Dermis microvascular lymphatic vessel endothelial cell (primary cell): ENCODE data around the gene MED9. TPM values are rescaled to one million over a fixed set of nuclear protein-coding genes. Genes with fewer than 3 reads are reported as not detected.

Experiments
- DNase-seq, 2 donors: peaks; one replicate each; pipeline versions ENCODE4 v3.0.0 to v3.0.0-alpha.2; 2010; ENCODE audit warnings: low read depth in 2 of 2
- total RNA-seq: library from RNA; depleted of rRNA; stranded (reverse); fragments of >200 nt; gene quantifications from 2 replicates; pipeline ENCODE4 v1.2.1, GENCODE V29; 2014

MED9 gene
- total RNA-seq, 1 donor from 2014 or later: 6.7 TPM

DNA sequence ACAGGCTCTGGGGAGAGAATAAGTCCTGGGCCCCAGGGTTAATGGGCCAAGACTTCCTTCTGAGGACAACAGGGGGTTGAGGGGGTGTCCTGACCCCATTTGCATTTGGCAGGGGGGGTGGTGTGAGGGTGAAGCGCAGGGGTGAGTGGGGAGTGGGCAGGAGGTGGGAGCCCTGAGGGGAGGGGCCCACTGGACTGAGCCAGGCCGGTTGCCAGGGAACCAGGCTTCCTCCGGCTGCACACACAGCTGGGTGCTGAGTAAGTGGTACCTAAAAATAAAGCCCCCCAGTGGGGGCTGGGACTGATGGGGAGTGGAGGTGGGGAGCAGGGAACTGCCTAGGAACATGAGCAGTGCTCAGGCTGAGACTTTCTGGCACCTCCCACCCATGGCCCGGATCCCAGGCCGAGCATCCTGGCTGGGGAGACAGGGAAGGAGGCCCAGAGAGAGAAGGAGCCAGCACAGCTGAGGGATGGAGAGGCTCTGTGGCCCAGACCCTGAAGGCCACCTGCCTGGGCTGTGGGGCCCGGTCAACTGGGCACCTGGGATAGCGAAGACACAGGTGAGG lies 26.8 kb downstream of the MED9 start:
- DNase-seq: no peak

DNA sequence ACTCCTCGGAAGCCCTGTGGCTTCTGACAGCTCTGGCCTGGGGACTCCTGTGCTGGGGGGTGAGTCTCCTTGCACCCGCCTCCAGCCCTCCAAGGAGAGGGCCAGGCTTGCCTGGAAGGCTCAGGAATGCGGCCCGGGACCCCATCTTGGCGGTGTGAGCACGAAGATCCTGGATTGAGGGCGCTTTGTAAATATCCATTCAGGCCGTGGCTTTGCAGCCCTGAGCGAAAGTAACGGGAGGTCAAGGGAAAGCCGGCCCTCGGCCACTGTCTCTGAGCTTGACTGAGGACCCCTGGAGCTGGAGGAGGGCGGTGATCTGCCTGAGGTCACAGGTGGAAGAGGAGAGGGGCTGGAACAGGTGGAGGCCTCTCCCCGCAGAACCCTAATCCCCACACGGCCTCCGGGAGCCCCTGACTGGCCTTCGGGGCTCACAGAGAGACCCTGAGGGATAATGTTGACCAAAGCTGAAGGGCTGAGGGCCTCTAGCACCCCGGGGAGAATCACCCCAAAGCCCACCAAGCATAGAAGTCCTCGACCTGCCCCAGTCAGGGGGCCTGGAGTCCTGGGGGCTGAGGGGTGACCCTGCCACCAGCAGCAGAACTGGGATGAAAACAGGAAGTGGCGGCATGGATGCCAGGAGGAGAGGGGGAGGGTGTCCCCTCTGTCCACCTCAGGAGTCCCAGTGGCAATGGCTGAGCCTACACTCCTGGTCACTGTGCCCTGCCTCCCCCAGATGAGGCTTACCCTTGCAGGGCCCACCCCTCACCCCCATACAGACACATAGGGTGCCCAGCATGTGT lies 27.7 kb downstream of the MED9 start:
- no peak for DNase-seq

GRCh38 chr17:17505151-17505550 lies 28.4 kb downstream of the MED9 start:
- DNase-seq: no peak

DNA sequence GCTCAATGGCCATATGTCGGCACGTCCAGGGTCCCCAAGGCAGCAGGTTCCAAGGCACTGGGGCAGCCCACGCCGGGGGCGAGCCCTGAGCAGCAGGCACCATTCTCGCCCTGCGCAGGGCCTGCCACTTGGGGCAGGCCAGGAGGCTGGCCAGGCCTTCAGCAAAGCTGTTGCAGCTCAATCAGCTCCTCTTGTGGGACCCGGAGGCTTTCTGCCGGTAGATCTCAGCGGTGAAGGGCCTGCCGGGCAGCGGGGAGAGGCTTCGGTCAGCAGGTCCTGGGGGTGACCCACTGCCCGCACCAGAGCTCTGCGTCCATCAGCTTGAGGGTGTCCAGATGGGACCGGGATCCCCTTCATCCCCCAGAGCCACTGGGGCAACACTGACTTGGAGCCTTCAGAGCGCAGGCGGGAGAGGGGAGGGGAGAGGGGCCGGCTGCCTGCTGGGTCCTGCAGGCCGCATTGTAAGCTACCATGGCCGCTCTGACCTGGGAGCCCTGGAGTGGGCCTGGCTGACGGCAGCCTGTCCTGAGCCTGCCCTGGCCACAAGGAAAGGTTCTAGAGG lies 28.9 kb downstream of the MED9 start:
- DNase-seq: no peak

DNA sequence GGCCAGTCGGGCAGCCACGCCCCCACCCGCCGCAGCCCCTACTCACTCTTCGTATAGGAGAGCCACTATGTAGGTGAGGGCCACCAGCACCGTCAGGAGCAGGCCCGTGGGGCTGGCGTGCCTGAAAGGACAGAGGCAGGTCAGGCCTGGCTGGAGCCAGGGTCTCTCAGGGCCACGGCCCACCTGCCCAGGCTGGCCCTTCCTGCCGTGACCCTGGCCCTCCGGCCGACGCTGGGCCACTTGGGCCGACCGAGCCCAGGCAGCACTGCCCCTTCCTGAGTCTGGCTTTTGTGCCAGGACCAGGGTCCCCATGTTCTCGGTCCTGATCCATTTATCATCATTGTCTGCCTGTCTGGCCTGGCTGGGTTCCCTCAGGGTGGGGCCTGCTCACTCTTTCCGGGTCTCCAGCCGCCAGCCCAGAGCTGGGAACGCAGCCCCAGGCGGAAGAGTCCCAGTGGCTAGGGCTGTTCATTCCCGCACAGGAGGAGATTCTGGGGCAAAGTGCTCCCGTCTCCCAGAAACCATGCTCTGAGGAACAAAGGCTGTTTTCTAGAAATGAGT lies 29.5 kb downstream of the MED9 start:
- no peak for DNase-seq

DNA sequence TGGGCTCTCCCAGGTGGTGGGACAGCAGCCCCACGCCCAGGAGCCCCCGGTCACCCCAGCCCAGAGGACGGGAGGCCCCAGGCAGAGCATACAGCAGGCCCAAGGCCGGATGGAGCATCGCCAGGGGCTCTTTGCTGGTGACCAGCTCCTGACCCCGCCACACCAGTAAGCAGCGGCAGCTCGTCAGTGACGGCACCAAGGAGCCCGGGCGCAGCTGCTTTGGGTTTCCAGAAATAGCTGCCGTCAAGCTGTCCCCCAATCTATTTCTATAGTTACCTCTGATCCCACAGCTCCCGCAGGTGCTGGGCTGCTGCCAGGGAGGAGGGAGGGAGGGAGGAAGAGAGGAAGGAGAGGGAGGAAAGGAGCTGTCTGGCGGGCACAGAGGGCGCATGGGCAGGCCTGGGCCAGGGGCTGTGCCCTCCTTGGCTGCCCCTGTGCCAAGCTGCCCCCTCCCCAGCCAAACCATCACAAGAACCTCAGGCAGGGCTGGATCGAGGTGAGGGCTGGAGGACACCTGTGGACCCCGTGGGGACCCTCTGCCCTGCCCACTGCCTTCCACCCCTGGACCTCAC lies 30.2 kb downstream of the MED9 start:
- no peak for DNase-seq

GRCh38 chr17:17507465-17508011 lies 30.7 kb downstream of the MED9 start:
- DNase-seq: no peak

- DNase-seq: no peak
These were observed 31.3 kb downstream of the MED9 start for GRCh38 chr17:17508019-17508535.

DNA sequence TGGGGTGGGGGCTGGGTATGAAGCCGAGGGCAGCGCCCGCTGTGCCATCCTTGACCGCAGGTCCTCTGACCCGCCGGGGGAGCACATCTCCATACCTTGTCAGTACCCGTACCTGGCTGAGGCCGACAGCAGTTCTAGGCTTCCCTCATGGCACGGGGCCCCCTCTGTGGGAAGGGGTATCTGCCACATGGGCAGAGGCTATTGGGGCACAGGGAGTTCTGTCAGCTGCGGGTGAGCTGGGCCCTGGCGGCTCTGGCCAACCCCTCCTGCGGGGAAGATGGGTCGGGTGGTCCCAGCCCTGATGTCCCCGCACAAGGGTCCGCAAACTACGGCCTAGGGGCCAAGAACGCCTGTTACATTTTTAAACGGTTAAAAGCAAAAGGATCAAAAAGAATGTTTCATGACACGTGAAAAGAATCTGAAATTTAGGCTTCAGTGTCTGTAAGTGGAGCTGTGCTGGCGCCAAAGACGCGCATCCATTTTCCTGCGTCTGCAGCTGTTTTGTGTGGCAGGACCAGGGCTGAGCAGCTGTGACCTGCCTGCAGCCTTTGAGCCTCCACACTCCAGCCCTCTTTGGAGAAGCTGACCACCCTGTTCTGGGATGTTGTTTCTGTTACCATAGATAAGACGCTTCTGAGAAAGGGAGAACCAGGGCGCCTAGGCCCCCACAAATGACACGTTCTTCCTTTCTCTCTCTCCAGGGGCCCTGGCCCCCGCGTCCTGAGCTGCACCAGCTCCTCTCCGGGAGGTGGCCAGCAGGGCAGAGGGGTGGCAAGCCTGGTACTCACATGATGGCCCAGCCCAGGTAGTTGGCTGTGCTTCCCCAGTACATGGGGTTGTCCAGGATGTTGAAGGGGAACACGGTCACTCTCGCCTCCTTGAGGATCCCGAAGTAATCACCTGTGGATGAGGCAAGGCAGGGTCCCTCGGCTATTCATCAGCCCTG lies 32.1 kb downstream of the MED9 start:
- no peak for DNase-seq

DNA sequence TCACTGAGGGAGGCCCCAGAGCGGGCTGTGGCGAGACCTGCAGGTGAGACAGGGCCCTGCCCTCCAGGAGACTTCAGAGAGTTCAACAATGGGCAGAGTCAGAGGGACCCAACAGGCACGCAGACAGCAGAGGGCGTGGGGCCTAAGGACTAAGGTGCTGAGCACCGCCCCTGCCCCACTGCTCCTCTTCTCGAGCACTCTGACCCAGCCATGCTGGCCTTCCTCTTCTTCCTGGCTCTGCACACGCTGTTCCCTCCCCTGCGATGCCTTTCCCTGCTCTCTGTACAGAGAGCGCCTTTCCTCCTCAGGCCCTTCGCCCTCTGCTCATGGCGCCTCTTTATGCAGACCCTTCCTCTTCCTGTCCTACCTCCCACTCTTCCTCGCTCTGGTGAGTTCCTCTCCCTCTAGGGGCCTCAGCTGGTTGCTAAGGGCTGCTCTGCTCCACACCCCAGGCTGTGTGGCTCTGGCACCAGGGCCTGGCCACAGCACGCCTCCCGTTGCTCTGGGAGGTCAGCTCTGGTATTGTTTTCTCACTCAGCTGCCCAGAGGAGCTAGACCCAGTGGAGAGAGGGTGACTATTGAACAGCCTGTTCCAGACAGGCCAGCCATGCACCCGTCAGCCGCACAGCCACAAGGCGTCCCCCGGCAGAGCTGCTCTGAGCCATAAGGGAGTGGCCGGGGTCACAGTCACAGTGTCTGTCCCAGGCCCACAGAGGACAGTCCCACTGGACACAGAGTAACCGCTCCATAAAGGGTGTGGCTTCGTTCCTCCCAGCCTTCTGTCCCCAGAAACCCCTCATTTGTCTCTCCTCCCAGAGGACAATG lies 33.0 kb downstream of the MED9 start:
- no peak for DNase-seq

- no peak for DNase-seq
These were observed 33.9 kb downstream of the MED9 start for GRCh38 chr17:17510456-17511292.

DNA sequence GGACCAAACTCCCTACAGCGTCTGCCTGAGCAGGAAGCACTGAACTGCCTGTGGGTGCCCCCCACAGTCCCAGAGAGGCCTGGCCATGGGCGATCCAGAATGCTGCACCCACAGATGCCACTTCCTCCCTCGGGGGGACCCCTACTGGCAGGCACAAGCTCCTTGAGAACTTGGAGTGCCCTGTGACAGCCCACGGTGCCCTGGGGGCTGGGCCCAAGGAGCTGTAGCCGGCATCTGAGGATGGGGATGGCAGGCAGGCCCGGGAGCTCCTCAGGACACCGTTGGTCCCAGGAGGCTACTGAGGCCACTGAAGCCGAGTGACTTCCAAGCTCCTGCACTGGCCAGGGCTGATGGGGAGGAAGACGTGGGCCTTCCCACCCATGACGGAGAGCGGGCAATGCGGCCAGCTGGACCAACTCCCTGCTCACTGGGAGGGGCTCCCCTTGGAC lies 34.5 kb downstream of the MED9 start:
- DNase-seq: no peak

- no peak for DNase-seq
These were observed 35.4 kb downstream of the MED9 start for GRCh38 chr17:17511881-17512858.

DNA sequence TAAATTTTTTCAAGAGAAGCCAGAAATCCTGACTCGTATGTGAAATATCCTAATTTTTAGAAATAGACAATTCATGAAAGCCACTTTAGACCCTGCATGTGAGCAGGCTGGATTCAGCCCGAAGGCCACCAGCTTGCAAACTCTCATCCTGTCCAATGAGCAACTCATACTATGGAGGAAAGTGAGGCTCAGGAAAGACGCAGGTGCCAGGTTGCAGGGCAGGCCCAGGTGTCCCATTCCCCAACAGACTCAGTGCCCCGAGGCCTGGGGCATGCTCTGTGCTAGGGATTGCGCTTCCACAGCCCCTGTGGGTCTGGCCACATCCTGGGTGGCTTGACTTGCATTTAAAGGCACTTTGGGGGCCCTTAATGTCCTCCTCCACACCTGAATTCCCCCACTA lies 36.1 kb downstream of the MED9 start:
- DNase-seq: no peak

DNA sequence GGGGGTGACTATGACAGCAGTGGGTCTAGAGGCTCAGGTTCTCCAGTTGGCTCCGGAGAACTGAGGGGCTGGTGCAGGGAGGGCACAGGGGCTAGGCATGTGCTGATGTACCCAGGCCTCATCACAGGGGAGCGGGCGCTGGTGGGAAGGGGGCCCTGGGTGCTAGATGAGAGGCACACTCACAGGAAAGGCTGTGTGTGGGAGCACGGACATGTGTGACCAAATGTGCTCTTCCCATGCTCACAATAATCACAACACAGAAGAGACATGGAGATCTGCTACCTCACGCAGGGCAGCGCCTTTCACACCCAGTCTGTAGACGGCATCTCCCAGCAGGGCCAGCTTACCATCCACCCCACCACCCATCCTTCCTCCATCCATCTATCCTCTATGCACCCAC lies 36.8 kb downstream of the MED9 start:
- no peak for DNase-seq

GRCh38 chr17:17514361-17514992 lies 37.7 kb downstream of the MED9 start:
- DNase-seq: no peak
